CD4-positive, alpha-beta T cell (primary cell): ENCODE results near the gene OPCML. TPM values are rescaled to one million over a fixed set of nuclear protein-coding genes. Genes with fewer than 3 reads are reported as not detected.

Experiments used
- ATAC-seq: fragments of 200-7000 bp; cut with Tn5 transposase; one replicate; pipeline ENCODE4 v1.10.0; 2022; ENCODE audit warnings: mild to moderate bottlenecking; ENCODE audit not compliant: poor library complexity
- CTCF ChIA-PET: fragments of 350-600 bp; sonication (Branson Sonifier 250); formaldehyde crosslinking; loops from one replicate; lab custom pipeline; 2021; ENCODE audit warnings: antibody characterized with exemption, inconsistent platforms; lab: Charles Lee
- POLR2A ChIA-PET: fragments of 350-600 bp; sonication (Branson Sonifier 250); formaldehyde crosslinking; loops from one replicate; lab custom pipeline; 2021; ENCODE audit warnings: antibody characterized with exemption, inconsistent platforms; lab: Charles Lee
- DNase-seq, 14 experiments: peaks; one replicate each; pipeline ENCODE4 v3.0.0-alpha.2; 2013 to 2020; ENCODE audit warnings: mixed read lengths in 2 of 14
- H3K27ac ChIP-seq, 2 donors: one replicate each; pipeline versions ENCODE4 v1.5.1 to v1.7.0; 2013; ENCODE audit warnings: low read length in 2 of 2, low read depth in 1 of 2, mild to moderate bottlenecking in 1 of 2
- H3K27me3 ChIP-seq, 2 experiments: 1 replicate in 1 of 2; 2 replicates in 1 of 2; pipeline versions ENCODE4 v1.6.1 to v1.7.0; 2013; ENCODE audit warnings: low read length in 2 of 2, control low read depth in 1 of 2, mild to moderate bottlenecking in 1 of 2, moderate library complexity in 1 of 2; ENCODE audit not compliant: insufficient read depth in 2 of 2, control insufficient read depth in 1 of 2
- H3K36me3 ChIP-seq: one replicate; pipeline ENCODE4 v1.6.1; 2013; ENCODE audit warnings: low read length, control low read depth; ENCODE audit not compliant: insufficient read depth
- H3K4me1 ChIP-seq: one replicate; pipeline ENCODE4 v1.6.1; 2013; ENCODE audit warnings: low read length, control low read depth; ENCODE audit not compliant: insufficient read depth
- H3K4me3 ChIP-seq: one replicate; pipeline ENCODE4 v1.5.1; 2013; ENCODE audit warnings: mild to moderate bottlenecking, low read length, moderate library complexity
- H3K9me3 ChIP-seq, 2 experiments: 1 replicate in 1 of 2; 2 replicates in 1 of 2; pipeline versions ENCODE4 v1.6.1 to v1.7.0; 2013; ENCODE audit warnings: low read length in 2 of 2, mild to moderate bottlenecking in 2 of 2, control low read depth in 1 of 2, moderate library complexity in 1 of 2; ENCODE audit not compliant: control insufficient read depth in 1 of 2, insufficient read depth in 1 of 2
- H3K27ac Mint-ChIP-seq: one replicate; pipeline ENCODE4 v1.8.0; 2020; ENCODE audit warnings: mixed read lengths
- H3K27me3 Mint-ChIP-seq: one replicate; pipeline ENCODE4 v1.8.0; 2021; ENCODE audit warnings: mixed read lengths
- H3K36me3 Mint-ChIP-seq: one replicate; pipeline ENCODE4 v1.8.0; 2021; ENCODE audit warnings: low read depth, mixed read lengths
- H3K4me1 Mint-ChIP-seq: one replicate; pipeline ENCODE4 v1.8.0; 2021; ENCODE audit warnings: low read depth, mixed read lengths
- H3K4me3 Mint-ChIP-seq: one replicate; pipeline ENCODE4 v1.8.0; 2020; ENCODE audit warnings: mild to moderate bottlenecking, mixed read lengths
- H3K9me3 Mint-ChIP-seq: one replicate; pipeline ENCODE4 v1.8.0; 2020; ENCODE audit warnings: mixed read lengths
- CTCF ChIP-seq: fragments of 200-600 bp; IDR thresholded peaks from one replicate; pipeline ENCODE4 v1.8.0; 2022; ENCODE audit warnings: antibody characterized with exemption, mild to moderate bottlenecking
- intact Hi-C, 2 experiments: fragments of 100-400 bp; cut with DNase I in 1 of 2; cut with micrococcal nuclease in 1 of 2; formaldehyde crosslinking; loops; one replicate each; pipeline versions ENCODE4 v1.15.1 to v1.9.0; 2023 to 2025; cut with DNase I, micrococcal nuclease
- total RNA-seq, 174 experiments: library from RNA in 2 of 174; stranded (reverse) in 2 of 174; gene quantifications; one replicate each; pipeline ENCODE4 v1.2.3 and lab custom pipeline; 2021 to 2026

OPCML gene
- total RNA-seq, 2 experiments from 2014 or later: not detected

- no peaks in the 10 kb centered on the region for H3K27me3 ChIP-seq
- intact Hi-C loops: no loop called here
- H3K4me1 ChIP-seq: no peaks in the 10 kb centered on the region
- no peak for TF ChIP-seq CTCF
- Mint-ChIP-seq H3K36me3 (no peaks in the 10 kb centered on the region), H3K4me3 (no peak overlapping the region), H3K27ac (no peak overlapping the region), H3K4me1 (no peaks in the 10 kb centered on the region), H3K9me3 (no peaks in the 10 kb centered on the region), H3K27me3 (no peaks in the 10 kb centered on the region)
- no peak overlapping the region for H3K27ac ChIP-seq
- no peak for DNase-seq
- POLR2A ChIA-PET: no interaction called here
- H3K9me3 ChIP-seq: no peaks in the 10 kb centered on the region
- no peak overlapping the region for H3K4me3 ChIP-seq
- H3K36me3 ChIP-seq: no peaks in the 10 kb centered on the region
- CTCF ChIA-PET: interaction anchor here (0.8 kb wide), 1 partner anchor 15 kb away, joined by 3 read pairs; no protein-coding TSS in a partner anchor
- no peak for ATAC-seq
Measured at GRCh38 chr11:132674151-132674550, 858.1 kb downstream of the OPCML start.

- no peak overlapping the region for H3K4me3 ChIP-seq
- H3K27me3 ChIP-seq: no peaks in the 10 kb centered on the region
- Mint-ChIP-seq H3K4me1 (no peaks in the 10 kb centered on the region), H3K4me3 (no peak overlapping the region), H3K27me3 (no peaks in the 10 kb centered on the region), H3K27ac (no peak overlapping the region), H3K9me3 (no peaks in the 10 kb centered on the region), H3K36me3 (no peaks in the 10 kb centered on the region)
- ChIA-PET CTCF (no interaction called here), POLR2A (no interaction called here)
- H3K36me3 ChIP-seq: no peaks in the 10 kb centered on the region
- no peak for TF ChIP-seq CTCF
- no peaks in the 10 kb centered on the region for H3K9me3 ChIP-seq
- DNase-seq: no peak
- no peaks in the 10 kb centered on the region for H3K4me1 ChIP-seq
- no peak overlapping the region for H3K27ac ChIP-seq
- intact Hi-C loops: no loop called here
- no peak for ATAC-seq
Measured at GRCh38 chr11:132671851-132672370, 860.4 kb downstream of the OPCML start.

- CTCF ChIA-PET: no interaction called here
- no peak for TF ChIP-seq CTCF
- Histone ChIP-seq H3K9me3 (no peaks in the 10 kb centered on the region), H3K27me3 (no peaks in the 10 kb centered on the region), H3K27ac (no peak overlapping the region), H3K36me3 (no peaks in the 10 kb centered on the region), H3K4me1 (no peaks in the 10 kb centered on the region), H3K4me3 (no peak overlapping the region)
- POLR2A ChIA-PET: no interaction called here
- Mint-ChIP-seq H3K4me1 (no peaks in the 10 kb centered on the region), H3K36me3 (no peaks in the 10 kb centered on the region), H3K9me3 (no peaks in the 10 kb centered on the region), H3K27me3 (no peaks in the 10 kb centered on the region), H3K27ac (no peak overlapping the region), H3K4me3 (no peak overlapping the region)
- ATAC-seq (no peak), DNase-seq (no peak)
- intact Hi-C loops: no loop called here
Measured at GRCh38 chr11:132670921-132671675, 861.2 kb downstream of the OPCML start.
